GM18870 (cell line): ENCODE measurements around the gene IGLON5.

Source experiments
- ATAC-seq: cut with Tn5 transposase; IDR thresholded peaks from one replicate; pipeline ENCODE4 v1.9.1; 2021; ENCODE audit warnings: moderate library complexity; ENCODE audit not compliant: unreplicated experiment

Gene IGLON5

GRCh38 chr19:51311351-51312257 lies at the start of gene IGLON5:
IGLON5 (plus strand) TSS chr19:51311644; CDS start chr19:51311848, 204 bp downstream.
- ATAC-seq, result no peak

DNA sequence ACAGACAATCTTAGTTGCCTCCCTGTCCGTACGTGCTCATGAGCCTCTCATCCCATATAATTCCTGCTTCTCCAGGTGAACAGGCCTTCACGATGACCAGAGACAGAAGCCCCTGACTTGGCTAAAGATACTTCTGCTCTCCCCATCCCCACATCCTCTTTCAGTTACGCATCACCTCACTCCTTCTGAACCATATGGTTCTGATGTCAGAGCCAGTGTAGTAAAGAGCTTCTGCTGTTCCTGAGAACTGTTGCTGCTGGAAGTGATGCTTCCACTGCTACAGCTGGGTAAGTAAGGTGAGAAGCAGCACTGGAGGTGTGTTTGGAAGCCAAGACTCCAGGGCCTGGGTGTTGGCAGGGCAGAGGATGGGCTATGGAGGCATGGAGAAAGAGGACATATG lies 47.6 kb upstream of the IGLON5 start:
- no peak for ATAC-seq

- ATAC-seq, result no peak
These were observed 40.4 kb upstream of the IGLON5 start for GRCh38 chr19:51271067-51271466.

- ATAC-seq, result no peak
These were observed 39.1 kb upstream of the IGLON5 start for GRCh38 chr19:51272183-51272810.

DNA sequence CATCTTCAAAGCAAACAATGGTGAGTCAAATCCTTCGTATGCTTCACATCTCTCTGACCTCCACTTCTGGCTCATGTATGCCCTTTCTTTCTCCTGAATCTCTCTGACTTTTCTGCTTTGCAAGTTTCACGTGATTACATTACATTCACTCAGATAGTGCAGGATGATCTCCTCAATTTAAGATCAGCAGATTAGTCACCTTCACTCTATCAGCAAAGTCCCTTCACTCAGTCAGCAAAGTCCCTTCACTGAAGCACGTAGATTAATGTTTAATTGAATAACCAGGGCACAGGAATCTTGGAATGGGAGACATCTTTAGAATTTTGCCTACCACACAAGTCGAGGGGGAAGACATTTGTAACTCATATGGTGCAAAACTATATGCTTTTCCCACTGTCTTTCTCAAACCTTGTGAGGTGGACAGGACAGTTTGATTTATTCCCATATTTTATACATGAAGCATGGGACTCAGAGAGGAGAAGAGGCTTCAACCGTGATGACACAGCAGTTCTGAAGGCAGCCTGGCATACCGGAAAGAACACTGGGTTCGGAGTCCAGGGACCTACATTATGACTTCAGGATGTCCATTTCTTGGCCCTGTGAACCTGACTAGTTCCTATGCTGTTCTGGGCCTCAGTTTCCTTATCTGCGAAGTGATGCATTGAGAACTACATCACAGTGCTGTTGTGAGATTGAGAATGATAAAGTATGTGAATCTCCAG lies 37.2 kb upstream of the IGLON5 start:
- no peak for ATAC-seq

DNA sequence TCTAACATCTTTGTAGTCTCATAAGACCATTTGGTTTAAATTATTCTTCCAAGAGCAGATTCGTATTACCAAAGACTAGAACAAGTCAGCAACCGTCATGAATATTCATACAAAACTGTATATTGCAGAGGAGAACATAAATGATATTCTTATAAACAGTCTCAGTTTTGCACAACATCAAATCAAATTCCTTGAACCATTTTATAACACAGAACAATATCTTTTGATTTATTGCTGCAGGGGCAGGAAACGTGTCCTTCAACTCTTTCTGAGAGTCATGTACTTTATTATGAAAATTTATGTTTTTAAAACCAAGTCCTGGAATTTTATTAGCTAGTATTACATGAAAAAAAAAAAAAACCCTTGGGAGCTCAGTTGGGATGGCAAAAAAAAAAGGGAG lies 34.3 kb upstream of the IGLON5 start:
- no peak for ATAC-seq

DNA sequence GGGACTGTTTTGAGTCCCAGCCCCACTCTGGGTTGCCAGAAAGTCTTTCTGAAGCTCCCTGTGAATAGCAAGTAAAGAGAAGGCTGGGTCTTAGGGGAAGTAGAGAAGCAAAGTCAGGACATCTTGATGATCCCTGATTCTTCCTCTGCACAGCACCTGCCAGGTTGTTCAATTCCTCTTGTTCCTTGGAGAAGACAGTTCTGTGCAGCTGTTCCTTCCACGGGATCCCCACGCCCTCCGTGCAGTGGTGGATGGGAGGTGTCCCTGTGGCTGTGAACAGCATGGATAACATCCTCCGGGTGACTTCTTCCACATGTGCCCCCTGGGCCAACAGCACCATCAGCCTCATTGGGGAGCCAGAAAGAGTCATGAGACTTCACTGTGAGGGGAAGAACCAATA lies 29.1 kb upstream of the IGLON5 start:
- ATAC-seq, result no peak

DNA sequence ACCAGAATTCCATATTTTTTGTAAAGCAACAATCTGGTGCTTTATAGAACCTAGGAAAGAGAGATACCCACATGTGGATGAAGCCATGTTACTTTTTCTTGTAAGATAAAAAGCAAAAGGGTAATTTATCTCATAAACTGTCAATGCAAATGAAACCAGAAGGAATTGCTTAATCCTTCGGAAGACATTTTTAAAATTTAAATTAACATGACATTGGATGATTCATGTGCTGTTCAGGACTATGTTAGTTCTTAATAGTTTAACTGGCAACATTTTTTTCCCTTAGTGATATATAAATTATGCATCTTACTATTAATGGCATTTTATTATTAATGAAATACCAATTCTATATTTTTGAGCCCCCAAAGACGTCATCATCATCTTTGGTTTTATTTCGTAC lies 25.8 kb upstream of the IGLON5 start:
- ATAC-seq, result no peak

- ATAC-seq, result no peak
These were observed 21.8 kb upstream of the IGLON5 start for GRCh38 chr19:51289635-51290034.

- ATAC-seq, result no peak
These were observed 18.5 kb upstream of the IGLON5 start for GRCh38 chr19:51292971-51293370.

DNA sequence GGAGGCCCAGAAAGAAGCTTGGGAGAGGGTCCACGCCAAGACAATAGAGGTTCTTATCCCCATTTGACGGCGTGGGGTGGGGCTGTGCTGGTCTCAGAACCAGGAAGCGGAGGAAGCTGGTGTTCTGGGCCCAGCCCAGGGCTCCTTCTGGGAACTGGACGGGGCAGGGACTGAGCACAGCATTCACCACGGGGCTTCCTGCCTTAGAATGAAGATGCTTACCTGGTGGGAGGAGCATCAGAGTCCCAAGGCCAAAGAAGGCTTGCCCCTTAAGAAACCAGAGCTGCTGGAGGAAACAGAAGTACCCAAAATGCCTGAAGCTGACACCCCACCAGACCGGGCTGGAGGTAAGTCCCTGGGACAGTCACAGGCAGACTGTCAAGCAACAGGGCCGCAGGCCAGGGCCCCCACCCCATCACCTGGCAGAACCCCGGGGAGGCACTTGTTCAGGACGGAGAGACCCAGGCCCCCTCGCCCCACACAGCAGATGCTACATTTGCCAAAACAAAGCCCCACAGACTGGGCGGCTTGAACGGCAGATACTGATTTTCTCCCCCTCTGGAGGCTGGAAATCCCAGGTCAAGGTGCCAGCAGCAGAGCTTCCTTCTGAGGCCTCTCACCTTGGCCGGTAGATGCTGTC lies 17.8 kb upstream of the IGLON5 start:
- no peak for ATAC-seq

GRCh38 chr19:51294211-51294976 lies 17.1 kb upstream of the IGLON5 start:
- ATAC-seq, result no peak

DNA sequence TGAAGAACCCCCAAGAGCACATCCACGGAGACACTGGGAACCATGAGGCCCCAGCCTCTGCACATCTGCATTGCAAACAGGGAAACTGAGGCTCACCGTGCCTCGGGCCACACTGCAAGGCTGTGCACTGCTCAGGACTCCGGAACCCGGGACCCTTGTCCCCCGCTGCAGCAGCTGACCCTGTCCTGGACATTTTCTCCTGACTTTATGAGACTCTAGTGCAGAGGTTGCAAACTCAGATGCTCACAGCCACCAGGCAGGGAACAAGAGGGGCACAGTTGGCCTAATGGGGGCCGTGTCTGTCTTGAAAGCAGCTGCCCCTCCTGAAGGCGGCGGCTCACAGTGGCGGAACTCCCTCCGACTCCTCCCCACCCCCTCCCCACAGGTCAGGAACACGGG lies 16.5 kb upstream of the IGLON5 start:
- ATAC-seq, result no peak

GRCh38 chr19:51295382-51296126 lies 15.9 kb upstream of the IGLON5 start:
- no peak for ATAC-seq

GRCh38 chr19:51296336-51297093 lies 14.9 kb upstream of the IGLON5 start:
- ATAC-seq, result no peak

GRCh38 chr19:51297406-51297805 lies 14.0 kb upstream of the IGLON5 start:
- ATAC-seq, result no peak

GRCh38 chr19:51301266-51301665 lies 10.2 kb upstream of the IGLON5 start:
- ATAC-seq, result no peak

GRCh38 chr19:51305479-51305878 lies 6.0 kb upstream of the IGLON5 start:
- no peak for ATAC-seq

DNA sequence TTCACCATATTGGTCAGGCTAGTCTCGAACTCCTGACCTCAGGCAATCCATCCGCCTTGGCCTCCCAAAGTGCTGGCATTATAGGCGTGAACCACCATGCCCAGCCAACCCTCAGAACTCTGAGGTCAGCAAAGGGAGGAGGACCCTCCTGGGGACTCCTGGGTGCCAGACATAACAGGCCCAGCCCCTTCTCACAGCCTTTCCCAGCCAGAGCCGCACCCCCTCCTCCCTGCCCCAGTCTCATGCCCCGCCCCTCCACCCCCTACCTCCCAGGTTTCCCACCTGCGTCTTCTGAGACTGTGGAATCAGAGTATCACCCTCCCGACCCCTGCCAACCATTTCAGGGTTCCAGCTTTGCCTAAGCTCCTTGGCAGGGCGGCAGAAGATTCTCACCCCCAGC lies 5.2 kb downstream of the IGLON5 start:
- ATAC-seq, result no peak
